Stimulated activated CD4-positive, alpha-beta T cell treated with anti-CD3 and anti-CD28 coated beads, Interleukin-1b, Interleukin-23, amount 100 ng/mL, for 48 hours (primary cell): ENCODE data around the gene ELF1.
A peak's percentile ranks its signal among the peaks of the same experiment; 100 is the strongest.
"Not testable (repeated sequence)": the region's sequence is repeated elsewhere in the genome, so short reads cannot be mapped to it uniquely, and the experiment has no call there.

Experiments
- DNase-seq: peaks from one replicate; pipeline ENCODE4 v3.0.0-alpha.2; 2020

Gene ELF1

DNA sequence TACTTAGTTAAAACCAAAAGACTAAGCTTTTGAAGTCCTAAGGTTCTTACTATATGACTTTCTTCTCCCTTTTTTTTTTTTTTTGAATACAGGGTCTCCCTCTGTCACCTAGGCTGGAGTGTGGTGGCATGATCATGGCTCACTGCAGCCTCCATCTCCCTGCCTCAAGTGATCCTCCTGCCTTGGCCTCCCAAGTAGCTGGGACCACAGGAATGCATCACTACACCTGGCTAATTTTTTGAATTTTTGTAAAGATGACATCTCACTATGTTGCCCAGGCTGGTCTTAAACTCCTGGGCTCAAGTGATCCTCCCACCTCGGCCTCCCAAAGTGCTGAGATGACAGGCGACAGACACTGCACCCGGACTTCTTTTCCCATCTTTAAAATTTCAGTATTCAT is 89.2 kb downstream of the ELF1 start:
- DNase-seq = not testable (repeated sequence)

DNA sequence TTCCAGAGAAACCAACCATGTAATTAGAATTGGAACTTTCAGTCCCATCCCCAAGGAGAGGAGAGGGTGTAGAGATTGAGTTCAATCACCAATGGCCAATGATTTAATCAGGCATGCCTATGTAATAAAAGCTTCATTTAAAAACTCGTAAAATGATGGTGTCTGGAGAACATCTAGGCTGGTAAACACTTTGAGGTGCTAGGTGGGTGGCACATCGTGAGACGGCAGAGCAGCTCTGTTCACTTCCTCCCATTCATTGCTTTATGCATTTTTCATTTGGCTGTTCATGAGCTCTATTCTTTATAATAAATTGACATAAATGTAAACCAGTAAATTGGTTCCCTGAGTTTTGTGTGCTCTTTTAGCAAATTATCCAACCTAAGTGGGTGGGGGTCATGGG is 90.1 kb downstream of the ELF1 start:
- DNase-seq = no peak

DNA sequence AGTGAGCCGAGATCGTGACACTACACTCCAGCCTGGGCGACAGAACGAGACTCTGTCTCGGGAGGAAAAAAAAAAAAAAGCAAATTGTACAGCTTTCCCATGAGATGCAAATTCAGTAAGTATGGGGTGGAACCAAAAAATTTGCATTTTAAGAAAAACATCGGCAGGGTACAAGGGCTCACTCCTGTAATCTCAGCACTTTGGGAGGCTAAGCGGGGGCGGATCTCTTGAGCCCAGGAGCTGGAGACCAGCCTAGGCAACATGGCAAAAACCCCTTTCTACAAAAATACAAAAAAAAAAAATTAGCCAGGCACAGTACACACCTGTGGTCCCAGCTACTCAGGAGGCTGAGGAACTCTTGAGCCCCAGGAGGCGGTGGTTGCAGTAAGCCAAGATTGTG is 91.2 kb downstream of the ELF1 start:
- DNase-seq = no peak

DNA sequence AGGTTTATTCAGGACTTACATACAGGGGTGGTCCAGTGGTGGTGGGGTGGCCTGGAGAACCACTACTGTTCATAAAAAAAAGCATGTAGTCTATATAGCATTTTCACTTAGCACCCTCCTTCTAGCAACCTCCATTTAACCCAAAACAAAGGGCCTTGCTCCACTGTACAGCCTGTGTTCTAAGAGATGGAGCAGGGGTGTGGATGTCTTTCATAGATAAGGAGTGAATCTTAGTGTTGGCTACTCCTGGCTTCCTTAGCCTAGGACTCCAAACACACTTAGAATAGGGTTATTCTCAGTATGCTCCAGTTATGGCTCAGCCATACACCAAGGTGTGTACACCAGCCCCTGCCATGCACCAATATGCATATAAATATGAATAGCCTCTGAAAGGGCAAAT is 95.2 kb downstream of the ELF1 start:
- DNase-seq = no peak

DNA sequence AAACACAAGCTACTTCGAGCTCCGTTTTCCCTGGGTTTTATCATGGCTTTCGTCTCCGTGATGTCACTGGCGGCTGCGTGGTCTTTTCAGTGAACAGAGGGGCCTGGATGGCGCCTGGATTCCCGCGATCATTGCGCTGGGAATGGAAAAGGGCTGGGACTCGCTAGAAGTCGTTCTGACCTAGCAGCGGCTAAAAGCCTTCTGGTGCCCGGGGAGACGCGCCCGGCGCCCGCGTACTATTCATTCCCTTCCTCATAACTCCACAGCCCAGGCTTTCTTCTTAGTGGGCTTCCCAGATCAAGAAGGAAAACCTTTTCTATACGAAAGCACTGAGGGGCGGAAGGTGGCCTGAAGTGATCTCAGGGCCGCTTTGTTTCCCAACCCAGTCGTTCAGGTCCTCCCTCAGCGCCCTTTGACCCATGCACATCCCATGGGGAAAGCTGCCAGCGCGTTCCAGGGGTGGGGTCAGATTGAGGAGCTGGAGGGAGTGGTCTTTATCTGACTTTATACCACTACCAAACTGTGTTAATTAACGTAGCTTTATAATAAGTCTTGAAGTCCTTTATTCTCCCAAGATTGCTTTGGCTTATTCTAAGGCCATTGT is 96.6 kb downstream of the ELF1 start:
- no peak for DNase-seq

DNA sequence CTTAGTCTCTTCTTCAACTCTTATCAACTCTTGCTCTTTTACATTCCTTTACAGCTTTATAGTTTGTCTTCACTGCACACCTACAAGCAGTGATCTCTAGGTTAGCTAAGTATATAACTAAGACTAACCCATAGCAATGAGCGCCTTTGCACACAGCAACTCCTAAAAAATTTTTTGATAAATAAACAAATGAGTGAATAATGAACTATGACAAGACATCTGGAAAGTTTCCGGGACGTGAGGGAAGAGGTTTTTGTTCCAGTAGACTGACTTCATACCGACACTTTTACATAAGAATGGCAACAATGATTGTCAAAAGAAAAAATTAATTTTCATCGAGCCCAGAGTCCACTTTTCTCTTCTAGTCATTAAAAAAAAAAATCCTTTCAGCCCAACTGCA is 98.3 kb downstream of the ELF1 start:
- DNase-seq = no peak

DNA sequence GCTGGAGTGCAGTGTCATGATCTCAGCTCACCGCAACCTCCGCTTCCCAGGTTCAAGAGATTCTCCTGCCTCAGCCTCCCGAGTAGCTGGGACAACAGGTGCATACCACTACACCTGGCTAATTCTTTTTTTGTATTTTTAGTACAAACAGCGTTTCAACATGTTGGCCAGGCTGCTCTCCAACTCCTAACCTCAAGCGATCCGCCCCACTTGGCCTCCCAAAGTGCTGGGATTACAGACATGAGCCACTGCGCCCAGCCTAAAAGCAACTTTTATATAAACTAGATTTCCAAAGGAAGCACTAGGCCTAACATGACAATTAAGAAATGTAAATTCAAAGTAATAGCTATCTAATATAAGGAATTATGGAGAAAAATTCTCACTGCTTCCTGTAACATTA is 99.2 kb downstream of the ELF1 start:
- DNase-seq = not testable (repeated sequence)

DNA sequence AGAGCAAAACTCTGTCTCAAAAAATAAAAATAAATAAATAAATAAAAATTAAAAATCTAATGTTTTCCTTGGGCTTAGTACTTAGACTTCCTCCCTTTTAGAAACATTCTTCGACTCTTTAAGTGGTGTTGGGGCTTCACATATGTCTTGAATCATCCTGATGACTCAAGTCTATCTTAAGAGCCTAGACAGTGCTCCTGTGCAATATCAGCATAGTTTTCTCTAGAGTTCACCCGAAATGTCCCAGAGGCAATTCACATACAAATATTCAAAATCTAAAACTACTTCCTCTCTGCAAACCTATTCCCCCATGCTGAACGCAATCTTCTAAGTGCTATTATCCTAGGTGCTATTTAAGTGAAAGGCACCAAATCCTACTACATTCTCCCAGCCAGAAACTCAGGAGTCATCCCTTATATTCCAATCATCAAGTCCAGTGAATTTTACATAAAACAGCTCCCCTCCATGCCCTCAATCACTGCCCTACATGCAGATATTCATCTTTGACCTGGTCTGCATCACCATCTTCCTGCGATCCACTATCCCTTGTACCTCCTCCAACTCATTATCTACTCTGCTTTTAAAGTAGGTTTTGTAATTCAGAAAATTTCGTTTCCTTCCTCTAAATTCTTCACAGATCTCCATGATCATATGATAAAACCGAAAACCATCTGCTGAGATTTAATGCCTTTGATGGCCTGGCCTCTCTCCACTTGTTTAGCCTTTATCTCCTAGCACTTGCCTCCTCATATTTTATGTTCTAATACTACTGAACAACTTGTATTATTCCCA is 102.7 kb downstream of the ELF1 start:
- no peak for DNase-seq

DNA sequence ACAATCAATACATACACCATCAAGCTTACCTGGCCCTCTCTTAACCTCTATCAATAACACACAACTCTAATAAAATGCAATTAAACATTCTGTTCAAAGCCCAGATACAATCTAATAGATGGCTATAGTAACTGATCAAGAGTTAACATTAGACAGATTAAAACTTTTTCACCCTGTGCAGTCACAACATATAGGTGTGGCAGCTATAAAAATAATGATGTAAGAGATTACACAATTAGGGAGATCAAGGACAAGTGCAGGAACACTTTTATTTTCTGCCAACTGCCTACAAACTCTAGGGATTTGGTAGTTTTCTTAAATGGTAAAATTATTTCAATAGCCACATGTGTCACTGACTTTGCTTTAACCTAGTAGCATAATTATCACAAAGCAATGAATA is 104.3 kb downstream of the ELF1 start:
- DNase-seq = not testable (repeated sequence)

DNA sequence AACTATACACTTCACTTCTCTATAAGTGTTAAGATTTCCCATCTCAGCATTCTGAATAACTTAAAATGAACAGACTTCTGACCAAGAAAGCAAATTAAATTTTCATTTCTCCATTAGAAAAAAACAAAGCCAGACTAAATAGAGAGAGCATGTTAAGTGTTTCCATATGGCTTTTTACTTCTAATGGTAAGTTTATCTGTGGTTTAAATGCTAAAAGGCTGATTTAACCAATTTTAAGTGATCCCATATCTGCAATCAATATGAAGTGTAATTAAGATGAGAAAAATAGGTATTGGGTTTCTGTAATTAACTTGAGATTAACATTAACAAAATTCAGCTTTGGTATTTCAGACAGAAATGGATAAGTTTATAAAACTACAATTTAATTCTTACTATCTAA is 107.8 kb downstream of the ELF1 start:
- no peak for DNase-seq

DNA sequence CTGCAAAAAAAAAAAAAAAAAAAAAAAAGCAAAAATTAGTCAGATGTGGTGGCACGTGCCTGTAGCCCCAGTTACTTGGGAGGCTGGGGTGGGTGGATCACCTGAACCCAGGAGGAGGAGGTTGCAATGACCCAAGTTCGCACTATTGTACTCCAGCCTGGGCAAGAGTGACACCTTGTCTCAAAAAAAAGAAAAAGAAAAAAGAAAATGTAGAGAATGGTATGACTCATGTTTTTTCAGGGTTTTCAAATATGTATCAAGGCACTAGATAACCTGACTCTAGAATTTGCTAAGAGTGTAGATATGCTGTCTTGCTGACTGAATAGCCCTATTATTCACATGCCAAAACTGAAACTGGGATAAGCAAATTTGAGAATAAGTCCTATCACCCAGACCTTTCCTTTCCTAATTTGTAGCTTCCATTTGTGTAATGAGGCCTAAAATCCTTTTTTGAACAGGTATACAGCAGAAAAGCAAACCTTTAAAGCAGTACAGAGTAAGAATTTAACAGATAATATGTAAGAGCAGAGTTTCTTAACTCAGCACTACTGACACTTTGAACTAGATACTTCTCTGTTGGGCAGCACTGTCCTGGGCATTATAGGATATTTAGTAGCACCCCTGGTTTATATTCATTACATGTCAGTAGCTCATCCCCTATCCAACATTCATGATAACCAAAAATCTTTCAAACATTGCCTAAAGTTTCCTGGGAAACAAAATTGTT is 108.6 kb downstream of the ELF1 start:
- DNase-seq = peak; percentile 24

DNA sequence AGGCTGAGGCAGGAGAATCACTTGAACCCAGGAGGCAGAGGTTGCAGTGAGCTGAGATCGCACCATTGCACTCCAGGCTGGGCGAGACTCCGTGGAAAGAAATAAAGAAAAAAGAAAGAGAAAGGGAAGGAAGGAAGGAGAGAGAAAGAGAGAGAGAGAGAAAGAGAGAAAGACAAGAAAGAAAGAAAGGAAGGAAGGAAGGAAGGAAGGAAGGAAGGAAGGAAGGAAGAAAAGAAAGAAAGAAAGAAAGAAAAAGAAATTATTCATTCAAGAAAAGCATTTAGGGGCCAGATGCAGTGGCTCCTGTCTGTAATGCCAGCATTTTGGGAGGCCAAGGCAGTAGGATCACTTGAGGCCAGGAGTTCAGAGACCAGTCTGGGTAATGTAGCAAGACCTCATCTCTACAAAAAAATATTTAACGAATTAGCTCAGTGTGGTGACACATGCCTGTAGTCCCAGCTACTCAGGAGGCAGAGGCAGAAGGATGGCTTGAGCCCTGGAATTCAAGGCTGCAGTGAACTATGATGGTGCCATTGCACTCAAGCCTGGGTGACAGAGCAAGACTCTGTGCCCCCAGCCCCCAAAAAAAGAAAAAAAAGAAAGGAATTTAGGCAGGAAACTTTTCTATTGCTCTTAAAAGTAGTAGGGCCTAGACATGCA is 109.4 kb downstream of the ELF1 start:
- DNase-seq = not testable (repeated sequence)

DNA sequence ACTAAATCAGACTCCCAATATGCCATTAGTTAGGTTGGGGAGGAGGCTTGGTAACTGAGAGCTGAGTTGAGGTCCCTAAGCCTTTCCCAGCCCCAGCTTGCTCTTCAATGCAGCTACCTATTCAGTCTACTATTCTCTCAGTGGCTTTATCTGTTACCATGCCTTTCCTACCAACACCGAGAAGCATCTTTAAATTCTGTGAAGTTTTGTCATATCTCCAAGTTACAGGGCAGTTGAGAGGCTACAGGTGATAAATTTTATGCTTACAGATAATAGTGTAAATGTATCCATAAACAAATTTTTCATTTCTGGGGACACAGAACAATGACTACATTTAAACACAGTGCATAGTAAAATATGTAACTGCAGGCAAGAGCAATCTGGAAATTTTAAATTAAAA is 110.6 kb downstream of the ELF1 start:
- no peak for DNase-seq

DNA sequence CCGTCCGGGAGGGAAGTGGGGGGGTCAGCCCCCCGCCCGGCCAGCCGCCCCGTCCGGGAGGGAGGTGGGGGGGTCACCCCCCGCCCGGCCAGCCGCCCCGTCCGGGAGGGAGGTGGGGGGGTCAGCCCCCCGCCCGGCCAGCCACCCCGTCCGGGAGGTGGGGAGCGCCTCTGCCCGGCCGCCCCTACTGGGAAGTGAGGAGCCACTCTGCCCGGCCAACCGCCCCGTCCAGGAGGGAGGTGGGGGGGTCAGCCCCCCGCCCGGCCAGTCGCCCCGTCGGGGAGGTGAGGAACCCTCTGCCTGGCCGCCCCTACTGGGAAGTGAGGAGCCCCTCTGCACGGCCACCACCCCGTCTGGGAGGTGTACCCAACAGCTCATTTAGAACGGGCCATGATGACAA is 118.1 kb downstream of the ELF1 start:
- not testable (repeated sequence) for DNase-seq

DNA sequence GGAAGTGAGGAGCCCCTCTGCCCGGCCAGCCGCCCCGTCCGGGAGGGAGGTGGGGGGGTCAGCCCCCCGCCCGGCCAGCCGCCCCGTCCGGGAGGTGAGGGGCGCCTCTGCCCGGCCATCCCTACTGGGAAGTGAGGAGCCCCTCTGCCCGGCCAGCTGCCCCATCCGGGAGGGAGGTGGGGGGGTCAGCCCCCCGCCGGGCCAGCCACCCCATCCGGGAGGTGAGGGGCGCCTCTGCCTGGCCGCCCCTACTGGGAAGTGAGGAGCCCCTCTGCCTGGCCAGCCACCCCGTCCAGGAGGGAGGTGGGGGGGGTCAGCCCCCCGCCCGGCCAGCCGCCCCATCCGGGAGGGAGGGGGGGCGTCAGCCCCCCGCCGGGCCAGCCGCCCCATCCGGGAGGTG is 118.5 kb downstream of the ELF1 start:
- not testable (repeated sequence) for DNase-seq

DNA sequence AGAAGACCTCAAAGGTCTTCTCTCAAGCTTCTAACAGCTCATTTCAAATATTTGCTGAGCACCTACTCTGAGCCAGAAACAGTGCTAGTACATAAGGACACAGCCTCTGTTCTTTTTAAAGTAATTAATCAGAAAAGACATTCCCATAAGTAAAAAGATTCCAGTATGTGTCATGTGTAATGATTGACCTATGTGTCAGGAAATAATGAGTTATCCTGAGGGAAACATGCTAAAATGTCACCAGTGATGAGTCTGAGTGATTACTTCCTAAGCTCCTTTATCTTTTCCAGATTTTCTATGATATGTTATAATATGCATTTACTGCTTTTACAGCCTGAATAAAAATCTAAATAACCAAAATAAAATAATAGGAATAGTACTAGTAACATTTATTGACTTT is 122.1 kb downstream of the ELF1 start:
- no peak for DNase-seq

DNA sequence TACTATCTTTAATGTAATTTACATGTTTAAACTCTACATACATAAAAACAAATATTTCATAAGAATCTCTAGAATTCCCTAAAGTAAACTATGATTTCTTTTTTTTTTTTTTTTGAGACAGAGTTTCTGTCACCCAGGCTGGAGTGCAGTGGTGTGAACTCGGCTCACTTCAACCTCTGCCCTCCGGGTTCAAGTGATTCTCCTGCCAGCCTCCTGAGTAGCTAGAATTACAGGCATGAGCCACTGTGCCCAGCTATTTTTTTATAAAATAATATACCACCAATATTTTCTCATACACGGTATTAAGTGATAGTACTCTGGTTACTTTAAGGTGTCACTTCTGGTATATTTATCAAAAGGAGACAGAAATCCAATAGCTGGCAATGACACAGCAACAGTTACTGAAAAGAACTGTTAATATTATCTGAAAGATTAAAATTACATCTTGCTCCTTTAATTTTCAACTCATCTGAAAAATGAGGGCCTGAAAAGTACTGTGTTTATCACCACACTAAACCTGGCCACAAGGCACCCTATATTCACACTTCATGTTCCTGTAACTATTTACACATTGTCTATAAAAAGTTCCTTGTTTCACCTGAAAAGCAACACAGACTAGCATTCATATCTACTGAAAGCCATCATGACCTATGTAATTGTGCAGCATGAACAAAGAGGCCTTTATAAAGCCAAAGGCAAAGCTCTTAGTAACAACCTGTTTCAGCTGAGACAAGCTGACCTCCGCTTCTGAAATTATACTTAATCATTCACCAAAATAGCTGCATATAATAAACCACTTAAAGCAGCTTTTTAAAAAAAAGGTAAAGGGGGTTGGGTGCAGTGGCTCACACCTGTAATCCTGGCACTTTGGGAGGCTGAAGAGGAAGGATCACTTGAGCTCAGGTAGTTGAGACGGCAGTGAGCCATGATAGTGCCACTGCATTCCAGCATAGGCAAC is 123.6 kb downstream of the ELF1 start:
- DNase-seq = no peak

DNA sequence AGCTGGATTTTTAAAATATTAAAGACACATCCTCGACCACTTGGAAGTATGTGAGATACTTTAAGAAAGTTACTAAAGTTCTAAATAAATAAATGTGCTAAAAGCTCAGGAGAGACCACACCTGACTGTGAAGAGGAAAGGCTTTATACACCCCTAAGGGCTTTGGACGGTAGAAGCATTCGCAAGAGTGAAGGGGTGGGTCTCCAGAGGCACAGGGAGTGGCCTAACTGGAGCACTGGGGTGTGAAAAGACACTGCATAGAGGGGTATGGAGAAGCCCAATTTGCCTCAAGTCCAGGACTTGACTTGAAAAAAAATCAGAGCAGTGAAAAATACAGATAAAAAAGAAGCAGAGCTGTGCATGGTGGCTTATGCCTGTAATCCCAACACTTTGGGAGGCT is 125.5 kb downstream of the ELF1 start:
- not testable (repeated sequence) for DNase-seq

DNA sequence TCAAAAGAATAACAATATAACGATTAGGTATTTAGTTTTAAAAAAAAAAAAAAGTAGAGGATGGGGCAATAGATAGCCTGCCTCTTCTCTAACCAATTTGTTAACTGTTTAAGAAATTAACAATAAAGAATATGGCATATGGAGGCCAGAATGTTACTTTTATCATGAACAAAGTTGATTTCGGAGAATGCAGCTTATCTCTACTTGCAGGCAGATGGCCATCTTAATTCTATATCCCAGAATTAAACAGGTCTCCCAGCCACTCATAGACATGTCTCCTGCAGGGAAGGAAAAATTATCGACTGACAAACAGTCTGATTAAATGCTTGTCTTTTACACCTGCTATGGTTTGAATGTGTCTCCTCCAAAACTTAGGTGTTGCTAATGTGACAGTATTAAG is 133.1 kb downstream of the ELF1 start:
- DNase-seq = no peak

DNA sequence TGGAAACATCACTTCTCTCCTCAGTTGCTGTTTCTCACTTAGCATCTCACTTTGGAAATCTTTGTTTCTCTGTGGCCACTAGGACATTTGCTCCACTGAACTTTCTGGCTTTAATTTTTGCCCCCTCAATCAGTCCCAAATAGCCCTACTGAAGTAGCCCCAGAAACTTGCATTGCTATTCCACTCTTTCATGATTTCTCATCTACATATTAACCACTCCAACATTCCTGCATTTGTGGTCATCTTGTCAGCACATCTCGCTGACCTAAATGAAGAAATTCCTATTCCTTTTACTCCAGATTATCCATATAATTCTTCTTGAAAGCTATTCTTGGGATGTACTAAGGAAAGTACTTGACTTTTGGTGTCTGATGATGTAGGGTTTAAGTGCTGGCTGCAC is 134.9 kb downstream of the ELF1 start:
- DNase-seq = not testable (repeated sequence)
